MM.1S (cell line): ENCODE results near the gene TSC22D4.
A peak's percentile ranks its signal among the peaks of the same experiment; 100 is the strongest.

Experiments
- DNase-seq: peaks from one replicate; pipeline ENCODE4 v3.0.0-alpha.2; 2015
- H2AFZ ChIP-seq: fragments of 300-600 bp; sonication (generic); 2 replicates; pipeline ENCODE4 v1.6.0; 2016; ENCODE audit warnings: antibody characterized with exemption, low read length
- H3F3A ChIP-seq: fragments of 300-600 bp; sonication (generic); 2 replicates; pipeline ENCODE4 v1.6.1; 2016; ENCODE audit warnings: mild to moderate bottlenecking, antibody characterized with exemption, low read length, moderate library complexity, mixed read lengths; ENCODE audit not compliant: insufficient read depth
- H3K27ac ChIP-seq: fragments of 300-600 bp; sonication (generic); 2 replicates; pipeline ENCODE4 v1.5.1; 2016; ENCODE audit warnings: mild to moderate bottlenecking, low read length
- H3K27me3 ChIP-seq: fragments of 300-600 bp; sonication (generic); replicated peaks from 2 replicates; pipeline ENCODE4 v1.6.0; 2016; ENCODE audit warnings: low read length; ENCODE audit not compliant: insufficient read depth
- H3K36me3 ChIP-seq: fragments of 300-600 bp; sonication (generic); replicated peaks from 2 replicates; pipeline ENCODE4 v1.6.1; 2016; ENCODE audit warnings: mild to moderate bottlenecking, low read length, mixed read lengths; ENCODE audit not compliant: insufficient read depth
- H3K4me1 ChIP-seq: fragments of 300-600 bp; sonication (generic); 2 replicates; pipeline ENCODE4 v1.6.1; 2016; ENCODE audit warnings: low read length, mixed read lengths
- H3K4me2 ChIP-seq: fragments of 300-600 bp; sonication (generic); 2 replicates; pipeline ENCODE4 v1.6.0; 2016; ENCODE audit warnings: low read depth, low read length
- H3K4me3 ChIP-seq: fragments of 300-600 bp; sonication (generic); 2 replicates; pipeline ENCODE4 v1.5.1; 2016; ENCODE audit warnings: low read length, mixed read lengths
- H3K79me2 ChIP-seq: fragments of 300-600 bp; sonication (generic); 2 replicates; pipeline ENCODE4 v1.6.1; 2016; ENCODE audit warnings: mixed run types, low read length, mixed read lengths
- H3K9ac ChIP-seq: fragments of 300-600 bp; sonication (generic); 2 replicates; pipeline ENCODE4 v1.6.1; 2016; ENCODE audit warnings: low read length, mixed read lengths
- H3K9me2 ChIP-seq: fragments of 300-600 bp; sonication (generic); replicated peaks from 2 replicates; pipeline ENCODE4 v1.6.1; 2016; ENCODE audit warnings: mild to moderate bottlenecking, low read length, mixed read lengths; ENCODE audit not compliant: insufficient read depth
- H3K9me3 ChIP-seq: fragments of 300-600 bp; sonication (generic); replicated peaks from 2 replicates; pipeline ENCODE4 v1.6.1; 2016; ENCODE audit warnings: mild to moderate bottlenecking, low read length, mixed read lengths; ENCODE audit not compliant: insufficient read depth
- H4K20me1 ChIP-seq: fragments of 300-600 bp; sonication (generic); 2 replicates; pipeline ENCODE4 v1.6.1; 2016; ENCODE audit warnings: mild to moderate bottlenecking, low read length, moderate library complexity, mixed read lengths; ENCODE audit not compliant: insufficient read depth
- EZH2 ChIP-seq: fragments of 300-600 bp; sonication (generic); optimal IDR thresholded peaks from 2 replicates; pipeline ENCODE3; 2017; ENCODE audit warnings: low read depth, mild to moderate bottlenecking, antibody characterized with exemption, low read length, mixed read lengths
- EZH2phosphoT487 ChIP-seq: fragments of 300-600 bp; sonication (generic); IDR thresholded peaks from 2 replicates; pipeline ENCODE4 v1.6.1; 2018; ENCODE audit warnings: antibody characterized with exemption, low read length
- TF ChIP-seq, protein P1 (sequence below): fragments of 300-600 bp; sonication (generic); IDR thresholded peaks from 2 replicates; pipeline ENCODE4 v1.5.1; 2016; ENCODE audit warnings: antibody characterized with exemption, low read length, mixed read lengths

Gene TSC22D4

DNA sequence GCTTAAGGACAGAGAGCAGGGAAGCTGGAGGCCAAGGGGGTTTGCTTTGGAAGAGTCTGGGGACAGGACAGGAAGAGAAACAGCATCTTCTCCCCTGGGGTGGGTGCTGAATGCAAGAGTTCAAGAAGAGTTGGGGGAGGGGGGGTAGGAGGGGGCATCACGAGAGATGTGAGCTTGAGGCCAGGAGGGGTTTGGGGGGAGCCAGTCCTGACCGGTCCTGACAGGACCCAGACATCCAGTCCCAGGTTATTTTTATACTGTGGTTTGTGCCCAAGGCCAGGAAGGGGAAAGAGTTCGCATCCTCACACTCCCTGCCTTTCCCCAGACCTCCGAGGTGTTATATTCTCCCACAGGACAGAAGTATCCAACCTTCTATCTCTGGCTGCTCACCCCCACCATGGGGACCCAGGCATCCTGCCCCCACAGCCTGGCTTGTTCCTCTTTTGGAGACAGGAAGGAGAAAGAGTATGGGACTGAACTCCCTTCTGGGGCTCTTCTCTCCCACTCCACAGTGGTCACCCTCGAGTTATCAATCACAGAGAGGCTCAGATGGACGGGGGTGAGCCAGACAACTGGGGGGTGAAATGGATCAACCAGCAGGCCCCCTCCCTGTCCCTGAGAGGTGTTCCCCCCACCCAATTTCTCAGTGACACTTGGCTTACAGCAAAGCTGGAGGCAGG is 2.8 kb downstream of the TSC22D4 start:
- no peak overlapping the region for H2AFZ ChIP-seq
- H3K4me2 ChIP-seq: peak overlapping the region; percentile 61; the same call in 1 of the 2 replicates
- H3K9me3 ChIP-seq: no peaks in the 10 kb centered on the region
- peaks cover 8% of the 10 kb centered on the region; the same call in 1 of the 2 replicates for H3K4me1 ChIP-seq
- H3F3A ChIP-seq: peaks cover 3% of the 10 kb centered on the region
- TF ChIP-seq EZH2phosphoT487 (no peak), EZH2 (no peak)
- TF ChIP-seq, protein P1, sequence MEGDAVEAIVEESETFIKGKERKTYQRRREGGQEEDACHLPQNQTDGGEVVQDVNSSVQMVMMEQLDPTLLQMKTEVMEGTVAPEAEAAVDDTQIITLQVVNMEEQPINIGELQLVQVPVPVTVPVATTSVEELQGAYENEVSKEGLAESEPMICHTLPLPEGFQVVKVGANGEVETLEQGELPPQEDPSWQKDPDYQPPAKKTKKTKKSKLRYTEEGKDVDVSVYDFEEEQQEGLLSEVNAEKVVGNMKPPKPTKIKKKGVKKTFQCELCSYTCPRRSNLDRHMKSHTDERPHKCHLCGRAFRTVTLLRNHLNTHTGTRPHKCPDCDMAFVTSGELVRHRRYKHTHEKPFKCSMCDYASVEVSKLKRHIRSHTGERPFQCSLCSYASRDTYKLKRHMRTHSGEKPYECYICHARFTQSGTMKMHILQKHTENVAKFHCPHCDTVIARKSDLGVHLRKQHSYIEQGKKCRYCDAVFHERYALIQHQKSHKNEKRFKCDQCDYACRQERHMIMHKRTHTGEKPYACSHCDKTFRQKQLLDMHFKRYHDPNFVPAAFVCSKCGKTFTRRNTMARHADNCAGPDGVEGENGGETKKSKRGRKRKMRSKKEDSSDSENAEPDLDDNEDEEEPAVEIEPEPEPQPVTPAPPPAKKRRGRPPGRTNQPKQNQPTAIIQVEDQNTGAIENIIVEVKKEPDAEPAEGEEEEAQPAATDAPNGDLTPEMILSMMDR: no peak
- no peaks in the 10 kb centered on the region for H3K27me3 ChIP-seq
- H3K36me3 ChIP-seq: no peaks in the 10 kb centered on the region
- H3K9me2 ChIP-seq: no peaks in the 10 kb centered on the region
- H3K27ac ChIP-seq: no peak overlapping the region
- no peak overlapping the region for H3K9ac ChIP-seq
- H4K20me1 ChIP-seq: no peaks in the 10 kb centered on the region
- H3K79me2 ChIP-seq: peaks cover 40% of the 10 kb centered on the region
- DNase-seq: no peak
- no peak overlapping the region for H3K4me3 ChIP-seq

DNA sequence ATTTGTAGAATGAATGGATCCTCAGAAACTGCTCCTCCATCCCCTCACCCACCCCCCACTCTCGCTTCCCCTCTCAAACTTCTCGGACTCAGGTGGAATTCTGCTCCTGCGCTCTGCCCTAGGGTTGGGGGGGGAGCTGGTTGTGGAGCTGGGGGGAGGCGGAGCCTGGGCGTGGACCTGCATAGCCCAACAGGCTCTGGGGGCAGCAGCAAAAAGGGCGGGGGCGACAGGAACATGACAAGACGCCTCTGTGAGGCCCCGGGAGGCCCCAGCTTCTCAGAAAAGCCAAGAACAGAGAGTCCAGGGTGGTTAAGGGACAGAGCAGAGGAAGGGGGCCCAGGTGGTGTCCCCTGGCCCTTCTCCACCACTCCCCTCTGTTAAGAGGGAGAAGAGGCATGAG is 3.5 kb downstream of the TSC22D4 start:
- Histone ChIP-seq H3F3A (peaks cover 3% of the 10 kb centered on the region), H3K9me3 (no peaks in the 10 kb centered on the region), H3K4me2 (no peak overlapping the region), H3K36me3 (no peaks in the 10 kb centered on the region), H3K9ac (no peak overlapping the region), H3K4me3 (no peak overlapping the region), H3K27me3 (no peaks in the 10 kb centered on the region), H3K4me1 (peaks cover 8% of the 10 kb centered on the region; the same call in 1 of the 2 replicates), H3K27ac (no peak overlapping the region), H2AFZ (no peak overlapping the region), H3K9me2 (no peaks in the 10 kb centered on the region), H3K79me2 (peaks cover 40% of the 10 kb centered on the region), H4K20me1 (no peaks in the 10 kb centered on the region)
- no peak for TF ChIP-seq EZH2phosphoT487
- TF ChIP-seq EZH2: no peak
- TF ChIP-seq, protein P1: no peak
- no peak for DNase-seq

DNA sequence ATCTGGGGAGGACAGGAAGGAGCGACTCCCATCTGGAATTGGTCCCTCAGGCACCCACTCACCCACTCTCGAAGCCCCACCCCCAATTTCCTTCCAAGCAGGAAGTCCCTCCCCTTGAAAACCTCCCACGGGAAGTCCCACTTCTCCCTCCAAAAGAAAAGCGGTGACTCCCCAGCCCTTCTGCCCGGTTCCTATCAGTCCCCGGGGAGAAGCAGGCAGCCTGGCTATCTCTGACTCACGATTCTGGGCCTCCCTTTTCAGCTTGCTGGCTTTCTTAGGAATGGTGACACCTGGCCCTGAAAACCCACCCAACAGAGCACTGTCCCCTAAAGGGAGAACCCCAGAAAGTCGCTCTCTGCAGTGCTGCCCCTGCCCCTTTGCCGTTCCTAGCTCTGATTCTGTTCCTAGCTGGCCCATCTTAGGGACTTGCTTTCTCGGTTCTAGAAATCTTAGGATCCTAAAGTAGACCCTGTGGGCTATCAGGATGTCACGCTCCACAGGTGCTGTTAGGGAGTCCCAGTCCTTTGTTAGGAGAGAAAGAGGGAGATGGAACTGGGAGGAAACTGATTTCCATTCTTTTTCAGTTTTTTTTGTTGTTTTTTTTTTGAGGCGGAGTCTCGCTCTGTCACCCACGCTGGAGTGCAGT is 6.0 kb downstream of the TSC22D4 start:
- Histone ChIP-seq H3K36me3 (no peaks in the 10 kb centered on the region), H3K9me2 (no peaks in the 10 kb centered on the region), H3K27me3 (no peaks in the 10 kb centered on the region), H2AFZ (no peak overlapping the region), H3K4me2 (no peak overlapping the region), H3F3A (no peaks in the 10 kb centered on the region; the same call in 1 of the 2 replicates), H3K4me3 (no peak overlapping the region), H3K4me1 (0 out of 2 replicates have a peak, but pooled peaks cover 5% of the 10 kb centered on the region), H3K9ac (no peak overlapping the region), H3K27ac (no peak overlapping the region), H3K9me3 (no peaks in the 10 kb centered on the region), H3K79me2 (peaks cover 29% of the 10 kb centered on the region), H4K20me1 (no peaks in the 10 kb centered on the region)
- TF ChIP-seq, protein P1: no peak
- no peak for TF ChIP-seq EZH2phosphoT487
- no peak for TF ChIP-seq EZH2
- DNase-seq: no peak
